A204.1 (cell line): ENCODE measurements around the gene PPP6R1.

ENCODE experiments used
- FAIRE-seq: peaks from 2 replicates; lab custom pipeline; 2012; peaks lifted over from hg19 to GRCh38; lab: Jason Lieb, UNC

PPP6R1 gene

GRCh38 chr19:55259540-55260210, 858 bp upstream of the PPP6R1 start:
- no peak for FAIRE-seq

DNA sequence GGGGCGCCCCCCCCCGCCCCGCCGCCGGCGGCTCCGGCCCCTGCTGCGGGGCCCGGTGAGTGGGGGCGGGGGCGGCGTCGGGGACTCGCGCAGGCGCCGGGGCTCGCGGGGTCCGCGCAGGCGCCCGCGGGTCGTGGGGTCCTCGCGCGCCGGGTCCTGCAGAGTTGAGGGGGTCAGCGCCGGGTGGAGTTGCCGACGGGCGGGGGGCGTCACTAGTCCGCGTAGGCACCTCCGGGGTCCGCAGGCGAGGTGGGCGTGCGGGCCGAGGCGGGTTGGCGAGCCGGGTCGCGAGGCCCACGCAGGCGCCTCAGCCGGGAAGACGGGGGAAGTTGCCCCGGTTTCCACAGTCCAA, 365 bp downstream of the PPP6R1 start:
- FAIRE-seq, result no peak

- FAIRE-seq, result no peak
These were observed 1.1 kb downstream of the PPP6R1 start for GRCh38 chr19:55257461-55258420.

DNA sequence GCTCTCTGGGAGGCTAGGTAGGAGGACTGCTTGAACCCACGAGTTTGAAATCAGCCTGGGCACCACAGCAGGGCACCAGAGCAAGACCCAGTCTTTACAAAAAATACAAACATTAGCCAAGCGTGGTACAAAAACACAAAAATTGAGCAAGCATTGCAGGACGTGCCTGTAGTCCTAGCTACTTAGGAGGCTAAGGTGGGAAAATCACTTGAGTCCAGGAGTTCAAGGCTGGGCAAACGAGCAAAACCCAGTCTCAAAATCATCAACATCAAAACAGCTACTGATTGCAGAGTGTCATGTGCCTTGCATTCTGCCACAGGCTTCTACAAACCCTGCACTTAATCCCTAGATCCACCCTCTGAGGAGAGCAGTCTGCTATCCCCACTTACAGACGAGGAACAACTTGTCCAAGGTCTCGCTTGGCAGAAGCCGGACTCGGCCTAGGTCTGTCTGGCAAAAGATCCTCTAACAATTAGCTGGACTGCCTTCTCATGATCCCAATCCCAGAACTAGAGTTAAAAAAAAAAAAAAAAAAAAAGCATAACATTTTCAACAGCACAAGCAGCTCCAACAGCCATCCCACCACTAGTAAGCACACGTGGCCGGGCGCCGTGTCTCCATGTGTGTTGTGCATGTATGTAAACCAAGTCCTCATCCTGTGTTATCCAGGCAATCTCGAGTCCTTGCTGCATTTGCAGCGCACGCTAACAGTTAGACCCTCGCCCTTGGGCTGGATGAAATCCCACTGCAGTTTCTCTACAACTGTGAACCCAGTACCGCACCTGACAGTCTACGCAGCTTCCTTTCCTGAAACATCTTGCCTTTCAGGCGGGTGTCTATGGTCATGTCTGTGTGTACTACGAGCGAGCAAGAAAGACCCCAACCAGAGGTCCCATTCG, 2.0 kb downstream of the PPP6R1 start:
- FAIRE-seq, result no peak

GRCh38 chr19:55255618-55256423, 3.0 kb downstream of the PPP6R1 start:
- no peak for FAIRE-seq

DNA sequence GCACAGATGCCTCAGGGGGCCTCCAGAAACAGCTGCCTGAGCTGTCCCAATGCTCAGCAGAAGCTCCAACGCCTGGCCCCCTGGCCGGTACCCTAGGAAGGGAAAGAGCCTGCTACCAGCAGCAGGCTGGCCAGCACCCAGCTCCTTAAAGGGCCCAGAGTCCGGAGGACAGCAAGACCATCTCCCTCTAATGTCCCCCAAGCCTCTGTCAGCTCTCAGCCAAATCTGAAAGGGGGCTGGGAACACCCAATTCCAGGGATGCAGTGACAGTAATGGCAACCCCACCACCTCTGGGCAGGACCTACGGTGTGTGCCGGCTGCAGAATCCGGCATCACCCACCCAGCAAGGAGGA, 4.2 kb downstream of the PPP6R1 start:
- FAIRE-seq, result no peak

DNA sequence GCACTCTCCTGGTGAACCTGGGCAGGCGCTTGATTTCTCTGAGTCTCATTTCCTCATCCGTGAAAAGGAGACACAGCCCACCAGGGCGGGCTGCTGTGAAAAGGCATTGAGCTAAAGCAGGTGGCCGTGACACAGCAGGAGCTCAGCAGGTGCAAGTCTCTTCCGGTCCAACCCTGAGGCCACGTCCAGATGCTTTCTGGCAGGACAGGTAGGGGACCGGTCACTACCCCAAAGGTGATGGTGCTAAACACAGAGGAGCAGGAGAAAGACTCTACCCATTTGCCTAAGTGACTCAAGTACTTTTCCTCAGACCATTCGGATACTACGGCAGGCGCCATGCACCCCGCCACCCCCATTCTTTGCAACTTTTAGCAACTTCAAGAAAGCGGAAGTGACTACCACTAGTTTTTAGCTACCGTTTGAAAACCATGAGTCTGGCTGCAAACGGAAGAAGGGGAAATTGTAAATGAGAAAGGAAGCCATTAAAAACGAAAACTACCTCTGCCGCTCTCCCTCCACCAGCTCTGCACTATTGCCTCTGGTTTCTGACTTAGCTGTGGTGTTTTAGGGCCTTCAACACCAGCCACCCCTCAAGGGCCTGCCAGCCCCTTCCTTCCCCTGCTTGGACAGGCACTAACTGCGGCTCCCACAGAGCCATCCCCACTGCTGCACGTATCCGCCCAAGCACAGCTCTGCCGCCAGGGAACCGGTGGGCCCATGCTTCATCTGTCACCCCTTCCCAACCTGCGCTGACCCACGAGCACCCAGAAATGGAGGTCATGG, 4.8 kb downstream of the PPP6R1 start:
- FAIRE-seq, result no peak

DNA sequence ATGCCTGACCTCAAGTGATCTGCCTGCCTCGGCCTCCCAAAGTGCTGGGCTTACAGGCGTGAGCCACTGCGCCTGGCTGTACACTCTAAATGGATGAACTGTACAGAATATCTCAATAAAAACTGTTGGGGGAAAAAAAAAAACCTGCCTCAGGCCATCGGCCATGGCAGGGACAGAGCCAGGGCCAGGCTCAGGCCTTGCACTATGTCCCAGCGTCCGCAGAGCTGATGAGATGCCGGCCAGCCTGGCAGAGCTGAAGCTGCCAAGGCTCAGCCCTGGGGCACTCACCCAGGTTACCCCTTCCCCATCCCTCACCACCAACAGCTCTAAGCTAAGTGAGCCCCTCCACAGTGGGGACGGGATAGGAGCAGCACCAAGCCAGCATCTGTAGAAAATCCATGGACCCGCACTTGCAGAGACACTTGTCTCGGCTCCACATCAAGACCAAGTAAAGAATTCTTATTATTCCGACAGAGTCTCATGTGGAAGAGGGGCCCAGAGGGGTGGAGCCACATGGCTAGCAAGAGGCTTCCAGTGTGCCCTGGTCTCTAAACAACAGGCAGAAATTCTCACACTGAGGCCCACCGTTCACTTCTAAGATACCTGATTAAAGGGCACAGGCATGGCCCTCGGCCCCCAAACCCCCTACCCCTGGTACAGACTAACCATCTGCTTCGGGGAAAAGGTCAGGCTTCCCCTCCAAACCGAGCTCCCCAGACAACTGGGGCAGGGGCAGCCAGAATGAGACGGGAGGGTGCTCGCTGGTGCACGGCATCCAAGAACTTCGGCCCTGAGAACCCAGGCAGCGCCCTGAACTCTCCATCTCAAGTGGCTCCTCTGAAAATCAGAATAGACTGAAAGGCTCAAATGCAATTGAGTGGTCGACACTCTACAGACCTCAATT, 5.8 kb downstream of the PPP6R1 start:
- no peak for FAIRE-seq

GRCh38 chr19:55251341-55252081, 7.3 kb downstream of the PPP6R1 start:
- no peak for FAIRE-seq

DNA sequence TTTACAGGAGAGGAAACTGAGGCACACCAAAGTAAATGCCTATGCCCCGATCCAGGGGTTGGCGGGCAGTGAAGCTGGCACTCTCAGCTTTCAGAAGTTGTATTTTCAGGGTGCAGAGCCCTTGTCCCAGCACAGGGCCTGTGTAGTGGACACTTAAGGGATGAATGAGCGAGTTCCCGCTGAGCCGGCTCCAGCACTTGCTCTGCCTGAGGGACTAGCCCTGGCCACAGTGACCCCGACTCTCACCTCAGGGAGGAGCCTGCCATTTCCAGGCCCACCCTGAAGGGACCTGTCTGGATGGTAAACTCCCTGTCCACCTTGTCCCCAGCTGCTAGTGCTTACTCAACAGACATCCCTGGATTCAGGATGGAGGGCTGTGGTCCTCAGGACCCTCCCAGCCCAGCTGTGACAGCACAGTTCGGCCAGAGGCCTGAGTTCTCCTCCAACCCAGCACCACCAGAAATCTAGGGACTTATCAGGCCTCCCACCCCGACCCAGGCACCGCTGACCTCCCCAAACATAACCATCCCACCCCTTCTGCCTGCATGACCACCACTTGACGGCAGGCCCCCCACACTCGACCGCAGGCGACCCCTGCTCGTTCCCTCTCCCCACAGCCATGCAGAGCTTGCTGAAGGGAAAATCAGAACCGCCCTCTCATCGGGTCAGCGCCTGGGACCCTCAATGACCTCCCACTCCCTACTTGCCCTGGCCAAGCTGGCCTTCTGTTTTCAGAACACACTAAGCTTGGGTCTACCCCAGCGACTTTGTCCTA, 8.4 kb downstream of the PPP6R1 start:
- no peak for FAIRE-seq

DNA sequence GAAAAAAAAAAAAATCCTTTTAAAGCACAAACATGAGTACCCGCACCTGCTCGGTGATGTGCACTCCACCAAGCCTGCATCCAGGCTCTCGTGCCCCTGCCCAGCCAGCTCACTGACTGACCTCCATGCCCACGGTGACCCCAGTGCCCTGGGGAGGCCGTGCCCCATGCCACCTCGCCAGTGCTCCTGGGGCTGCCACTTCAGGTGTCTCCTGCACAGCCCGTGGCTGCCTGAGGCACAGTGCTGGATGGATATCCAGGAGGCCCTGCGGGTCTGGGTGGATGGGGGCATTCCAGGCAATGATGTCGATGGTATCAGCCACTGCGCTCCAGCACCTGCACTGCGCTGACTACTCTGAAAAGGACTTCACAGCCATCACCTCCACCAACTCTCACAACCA, 9.0 kb downstream of the PPP6R1 start:
- FAIRE-seq, result no peak

GRCh38 chr19:55248704-55249103, 10.1 kb downstream of the PPP6R1 start:
- no peak for FAIRE-seq

DNA sequence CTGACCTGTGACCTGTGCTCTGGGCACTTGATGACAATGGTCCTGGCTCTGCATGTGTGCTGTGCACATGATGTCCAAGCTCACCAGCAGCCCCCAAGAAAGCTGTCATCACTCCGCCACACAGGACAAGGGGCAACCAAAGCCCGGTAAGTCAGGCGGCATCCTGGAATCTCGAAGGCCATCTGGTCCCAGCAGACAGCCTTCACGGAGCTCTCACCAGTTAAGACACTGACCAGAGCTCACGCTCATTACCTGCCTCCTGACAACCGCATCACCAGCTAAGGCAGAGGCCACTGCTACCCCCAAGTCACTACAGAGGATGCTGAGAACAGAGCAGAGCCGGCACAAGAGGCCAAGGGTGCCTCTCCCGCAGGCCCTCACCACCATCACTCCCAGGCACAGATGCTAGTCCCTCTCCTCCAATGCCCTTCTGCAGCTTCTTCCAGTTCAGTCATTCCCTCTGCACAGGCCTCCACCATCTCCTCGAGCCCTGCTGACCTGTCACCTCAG, 10.6 kb downstream of the PPP6R1 start:
- FAIRE-seq, result no peak

DNA sequence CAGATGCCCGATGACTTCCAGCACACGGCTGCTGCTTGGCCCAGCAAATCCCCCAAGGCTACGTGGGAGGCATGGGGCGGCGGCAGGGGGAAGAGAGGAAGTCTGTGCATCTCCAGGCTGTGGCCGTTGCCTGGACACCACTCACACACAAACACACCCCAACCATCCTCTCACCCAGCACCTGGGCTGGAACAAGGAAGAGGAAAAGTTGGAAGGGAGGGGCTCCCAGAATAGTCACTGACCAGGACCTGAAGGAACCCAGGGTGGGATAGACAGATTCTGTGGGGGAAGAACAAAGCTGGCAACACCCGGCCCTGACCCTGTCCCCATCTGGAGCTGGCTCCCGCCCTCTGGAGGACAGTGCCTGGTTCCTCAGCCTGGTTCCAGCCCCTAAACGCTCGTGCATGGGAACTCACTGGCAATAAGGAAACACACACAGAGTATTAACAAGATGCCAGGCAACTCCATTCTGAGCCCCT, 11.2 kb downstream of the PPP6R1 start:
- FAIRE-seq, result no peak

GRCh38 chr19:55246462-55247451, 12.1 kb downstream of the PPP6R1 start:
- no peak for FAIRE-seq

DNA sequence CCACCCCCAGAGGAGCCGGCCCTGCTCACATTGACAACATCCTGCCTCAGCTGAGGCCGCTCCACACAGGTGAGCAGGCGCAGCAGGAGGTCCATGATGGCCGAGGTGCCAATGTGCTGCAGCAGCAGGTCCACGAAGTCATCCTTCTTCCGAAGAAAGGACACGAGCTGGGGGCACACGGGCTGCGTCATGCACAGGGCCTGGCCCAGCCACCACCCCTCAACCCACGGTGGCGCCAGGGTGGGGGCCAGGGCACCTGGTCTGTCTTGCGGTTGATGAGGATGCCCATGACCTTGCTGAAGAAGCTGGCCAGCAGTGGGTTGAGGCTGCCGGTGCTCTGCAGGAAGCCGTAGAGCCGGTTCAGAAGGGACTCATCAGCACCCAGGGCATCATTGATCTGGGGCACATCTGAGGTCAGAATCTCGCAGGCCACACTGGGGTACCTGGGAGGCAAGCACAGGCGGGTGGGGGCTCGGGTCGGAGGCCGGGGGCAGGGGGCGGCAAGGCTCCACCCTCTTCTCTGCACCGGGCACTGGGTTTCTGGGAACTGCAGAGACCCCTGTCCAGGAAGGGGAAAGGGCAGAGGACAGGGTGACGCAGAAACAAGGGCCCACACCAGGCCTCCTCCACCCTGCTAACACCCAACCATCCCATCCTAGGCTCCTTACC, 13.4 kb downstream of the PPP6R1 start:
- FAIRE-seq, result no peak
